ENCODE data around the gene APMAP. TPM values are rescaled to one million over a fixed set of nuclear protein-coding genes. Genes with fewer than 3 reads are reported as not detected.
A peak's percentile ranks its signal among the peaks of the same experiment; 100 is the strongest.
"Not testable (repeated sequence)": the region's sequence is repeated elsewhere in the genome, so short reads cannot be mapped to it uniquely, and the experiment has no call there.

The APMAP gene
- total RNA-seq, 1 experiment from 2014 or later, result 67.8 TPM

GRCh38 chr20:24919665-24920064 lies 72.9 kb downstream of the APMAP start:
- H3K9ac ChIP-seq (ENCODE audit: extremely low read depth, insufficient read length, low read length); H3K4me2 ChIP-seq (ENCODE audit: insufficient read depth, insufficient read length, low read length); H3T11ph ChIP-seq (ENCODE audit: low read length); H4K5ac ChIP-seq (ENCODE audit: insufficient read length, low read depth, low read length); H2BK5ac ChIP-seq (ENCODE audit: insufficient read length, low read length); H3K27me3 ChIP-seq (ENCODE audit: insufficient read depth, low read length); H3K18ac ChIP-seq (ENCODE audit: insufficient read length, low read depth, low read length); H3K23ac ChIP-seq (ENCODE audit: insufficient read length, low read depth, low read length); H4K20me1 ChIP-seq (ENCODE audit: control insufficient read depth, insufficient read depth, insufficient read length); H3K27ac ChIP-seq (ENCODE audit: insufficient read length, low read depth, low read length); H3K23me2 ChIP-seq (ENCODE audit: insufficient read length, low read depth, low read length, poor library complexity, severe bottlenecking); H4K91ac ChIP-seq (ENCODE audit: insufficient read length, low read depth, low read length); H2BK12ac ChIP-seq (ENCODE audit: insufficient read length, low read depth, low read length); H3K4me1 Mint-ChIP-seq; H3K4ac ChIP-seq (ENCODE audit: low read depth, low read length); H3K79me1 ChIP-seq (ENCODE audit: insufficient read depth, low read depth, low read length, poor library complexity, severe bottlenecking); H3K79me2 ChIP-seq (ENCODE audit: insufficient read depth, low read length); H2BK120ac ChIP-seq (ENCODE audit: low read depth, low read length, poor library complexity, severe bottlenecking); H3K4me3 Mint-ChIP-seq; H3K56ac ChIP-seq (ENCODE audit: insufficient read length, low read depth, low read length); H4K8ac ChIP-seq (replicated peaks; ENCODE audit: insufficient read length, low read depth, low read length); H2BK15ac ChIP-seq (ENCODE audit: low read depth, low read length); H3K14ac ChIP-seq (ENCODE audit: insufficient read depth, low read length); H2AK5ac ChIP-seq (ENCODE audit: insufficient read length, low read length); H3K9me3 ChIP-seq (ENCODE audit: control insufficient read depth, low read depth, low read length); H2BK20ac ChIP-seq (ENCODE audit: low read depth, low read length, poor library complexity, severe bottlenecking); DNase-seq; H2AFZ ChIP-seq (ENCODE audit: low read length); H3K4me1 ChIP-seq (ENCODE audit: insufficient read depth, low read length): not testable (repeated sequence)
- peaks cover 7 to 18% (median 11%) of the 10 kb centered on the region in 3 experiments; a peak in 6 of 7 replicates for H3K36me3 Mint-ChIP-seq (ENCODE audit: insufficient read depth in 1 of 3, low read depth in 3 of 3)
- H3K9me3 Mint-ChIP-seq, result peaks cover 16 to 21% of the 10 kb centered on the region in 2 experiments
- H3K27ac Mint-ChIP-seq, result 0 out of 7 replicates have a peak overlapping the region, but pooled peaks of 1 of the 3 experiments have one; percentile 63
- WGBS (ENCODE audit: extremely low coverage, insufficient read length, low lambda C conversion rate), result no CpG with 5 or more reads among the region's 15 CpGs
- H3K27me3 Mint-ChIP-seq (ENCODE audit: low read depth), result peaks cover 16% of the 10 kb centered on the region
